ENCODE measurements around the gene B9D2.

DNA sequence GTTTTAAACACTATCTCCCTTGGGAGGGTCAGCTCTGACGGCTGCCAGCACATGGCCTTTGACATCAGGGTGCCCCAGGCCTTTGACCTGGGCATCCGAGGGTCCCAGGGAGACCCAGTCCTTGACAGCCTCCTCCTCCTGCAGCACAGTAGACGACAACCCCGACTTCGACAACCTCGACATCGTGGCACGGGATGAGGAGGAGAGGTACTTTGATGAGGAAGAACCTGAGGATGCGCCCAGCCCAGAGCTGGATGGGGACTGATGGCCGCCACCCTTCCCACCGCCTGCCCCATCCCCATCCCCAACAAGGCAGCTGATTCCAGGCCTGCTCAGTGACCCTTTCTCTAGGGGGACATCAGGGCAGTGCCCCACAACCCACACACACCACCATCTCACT, 41.5 kb downstream of the B9D2 start:
- TF ChIP-seq EZH2 (IDR thresholded peaks at IDR 0.05) = no peak
- TF ChIP-seq, protein P1, sequence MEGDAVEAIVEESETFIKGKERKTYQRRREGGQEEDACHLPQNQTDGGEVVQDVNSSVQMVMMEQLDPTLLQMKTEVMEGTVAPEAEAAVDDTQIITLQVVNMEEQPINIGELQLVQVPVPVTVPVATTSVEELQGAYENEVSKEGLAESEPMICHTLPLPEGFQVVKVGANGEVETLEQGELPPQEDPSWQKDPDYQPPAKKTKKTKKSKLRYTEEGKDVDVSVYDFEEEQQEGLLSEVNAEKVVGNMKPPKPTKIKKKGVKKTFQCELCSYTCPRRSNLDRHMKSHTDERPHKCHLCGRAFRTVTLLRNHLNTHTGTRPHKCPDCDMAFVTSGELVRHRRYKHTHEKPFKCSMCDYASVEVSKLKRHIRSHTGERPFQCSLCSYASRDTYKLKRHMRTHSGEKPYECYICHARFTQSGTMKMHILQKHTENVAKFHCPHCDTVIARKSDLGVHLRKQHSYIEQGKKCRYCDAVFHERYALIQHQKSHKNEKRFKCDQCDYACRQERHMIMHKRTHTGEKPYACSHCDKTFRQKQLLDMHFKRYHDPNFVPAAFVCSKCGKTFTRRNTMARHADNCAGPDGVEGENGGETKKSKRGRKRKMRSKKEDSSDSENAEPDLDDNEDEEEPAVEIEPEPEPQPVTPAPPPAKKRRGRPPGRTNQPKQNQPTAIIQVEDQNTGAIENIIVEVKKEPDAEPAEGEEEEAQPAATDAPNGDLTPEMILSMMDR (IDR thresholded peaks at IDR 0.05) = no peak

All from neural progenitor cell (in vitro differentiated cells).